ENCODE data around the gene ATL2.
"Not testable (repeated sequence)": the region's sequence is repeated elsewhere in the genome, so short reads cannot be mapped to it uniquely, and the experiment has no call there.

The ATL2 gene

DNA sequence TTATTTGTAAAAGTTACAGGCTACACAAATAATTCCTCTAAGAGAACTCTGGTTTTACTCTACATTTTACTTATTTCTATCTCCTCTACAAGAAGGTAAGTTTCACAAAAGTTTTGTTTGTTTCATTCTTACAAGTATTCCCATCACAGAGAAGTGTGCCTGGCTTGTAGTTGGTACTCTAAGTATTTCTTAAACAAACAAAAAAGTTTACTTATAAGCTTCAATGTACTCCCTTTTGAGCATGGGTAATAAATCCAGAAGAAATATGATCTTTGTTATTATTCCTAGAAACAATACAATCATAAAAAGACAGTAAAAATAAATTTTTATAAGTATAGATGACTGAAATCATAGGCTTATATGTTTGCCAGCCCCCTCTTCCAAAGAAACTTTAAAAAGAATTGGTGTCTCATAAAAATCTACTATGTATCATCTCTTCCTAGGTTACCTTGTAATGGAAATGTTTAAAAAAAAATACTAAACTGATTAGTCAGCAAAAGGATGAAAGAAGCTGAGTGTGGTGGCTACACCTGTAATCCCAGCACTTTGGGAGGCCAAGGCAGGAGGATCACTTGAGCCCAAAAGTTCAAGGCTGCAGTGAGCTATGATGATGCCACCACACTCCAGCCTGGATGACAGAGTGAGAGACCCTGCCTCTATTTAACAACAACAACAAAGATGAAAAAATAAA is 54.7 kb downstream of the ATL2 start:
- DNase-seq: no peak

DNA sequence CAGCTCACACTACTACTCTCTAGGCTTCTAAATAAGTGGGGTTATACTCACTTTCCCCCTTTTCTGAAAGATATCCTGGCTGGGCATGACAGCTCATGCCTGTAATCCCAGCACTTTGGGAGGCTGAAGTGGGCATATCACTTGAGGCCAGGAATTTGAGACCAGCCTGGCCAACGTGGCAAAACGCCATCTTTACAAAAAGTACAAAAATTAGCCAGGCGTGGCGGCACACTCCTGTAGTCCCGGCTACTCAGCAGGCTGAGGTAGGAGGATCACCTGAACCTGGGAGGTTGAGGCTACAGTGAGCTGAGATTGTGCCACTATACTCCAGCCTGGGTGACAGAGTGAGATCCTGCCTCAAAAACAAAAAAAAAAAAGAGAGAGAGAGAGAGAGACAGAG is 57.8 kb downstream of the ATL2 start:
- DNase-seq: not testable (repeated sequence)

DNA sequence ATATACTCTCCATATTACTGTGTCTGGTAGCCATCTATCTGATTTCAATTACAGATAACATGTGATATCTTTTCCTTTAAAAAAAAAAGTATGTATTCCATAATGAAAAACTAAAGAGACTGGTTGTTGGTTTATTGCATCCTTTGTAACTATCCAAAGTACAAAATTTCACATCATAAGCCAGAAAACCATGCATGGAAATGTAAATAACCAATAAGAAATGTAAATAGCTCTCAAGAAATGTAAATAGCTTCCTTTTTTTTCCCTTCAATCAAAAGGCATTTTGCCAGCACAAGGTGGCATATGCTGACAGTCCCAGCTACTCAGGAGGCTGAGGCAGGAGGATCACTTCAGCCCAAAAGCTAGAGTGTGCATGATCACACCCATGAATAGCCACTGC is 59.3 kb downstream of the ATL2 start:
- no peak for DNase-seq

DNA sequence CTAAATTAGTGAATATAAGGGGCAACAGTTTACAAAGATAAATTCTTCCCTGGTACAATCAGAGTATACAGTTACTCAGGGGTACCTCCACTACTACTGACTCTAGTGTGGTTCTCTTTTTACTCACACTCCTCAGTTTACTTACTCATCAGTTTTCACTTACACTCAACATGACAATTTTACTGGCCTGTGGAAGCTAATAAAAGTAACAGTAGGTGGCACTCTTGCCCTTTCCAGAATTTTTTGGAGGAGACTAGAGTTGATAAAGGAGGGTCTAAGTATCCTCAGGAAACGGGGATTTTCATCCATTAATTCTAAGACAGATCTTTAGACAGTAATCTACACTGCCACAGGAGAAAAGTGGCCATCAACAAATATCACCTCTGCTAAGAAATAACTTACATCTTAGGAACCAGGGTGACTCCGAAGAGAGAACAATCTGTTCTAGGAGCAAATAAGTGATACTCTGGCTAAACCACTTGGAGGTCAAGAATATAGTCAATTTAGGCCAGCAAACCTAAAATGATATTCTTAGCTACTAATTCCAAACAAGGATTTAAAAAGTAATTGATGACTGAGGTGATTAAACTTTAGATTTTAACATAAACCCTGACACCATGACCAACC is 61.3 kb downstream of the ATL2 start:
- DNase-seq: no peak

DNA sequence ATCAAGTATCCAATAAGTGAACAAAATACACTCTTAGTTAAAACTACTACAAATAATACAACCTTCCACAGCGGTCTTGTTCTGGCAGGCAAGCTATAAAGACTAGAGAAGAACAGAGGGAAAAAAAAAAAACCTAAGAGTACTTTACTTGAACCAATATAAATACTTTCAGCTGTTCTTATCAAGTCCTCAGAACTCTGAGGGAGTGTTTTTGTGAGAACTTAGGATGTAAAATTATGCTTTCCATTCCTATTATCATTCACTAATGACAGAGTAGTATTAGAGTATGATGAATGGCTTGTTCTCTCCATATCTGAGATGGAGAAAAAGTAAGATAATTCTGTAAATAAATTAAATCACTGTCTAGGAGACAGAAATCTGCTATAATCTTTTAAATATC is 68.3 kb downstream of the ATL2 start:
- no peak for DNase-seq

DNA sequence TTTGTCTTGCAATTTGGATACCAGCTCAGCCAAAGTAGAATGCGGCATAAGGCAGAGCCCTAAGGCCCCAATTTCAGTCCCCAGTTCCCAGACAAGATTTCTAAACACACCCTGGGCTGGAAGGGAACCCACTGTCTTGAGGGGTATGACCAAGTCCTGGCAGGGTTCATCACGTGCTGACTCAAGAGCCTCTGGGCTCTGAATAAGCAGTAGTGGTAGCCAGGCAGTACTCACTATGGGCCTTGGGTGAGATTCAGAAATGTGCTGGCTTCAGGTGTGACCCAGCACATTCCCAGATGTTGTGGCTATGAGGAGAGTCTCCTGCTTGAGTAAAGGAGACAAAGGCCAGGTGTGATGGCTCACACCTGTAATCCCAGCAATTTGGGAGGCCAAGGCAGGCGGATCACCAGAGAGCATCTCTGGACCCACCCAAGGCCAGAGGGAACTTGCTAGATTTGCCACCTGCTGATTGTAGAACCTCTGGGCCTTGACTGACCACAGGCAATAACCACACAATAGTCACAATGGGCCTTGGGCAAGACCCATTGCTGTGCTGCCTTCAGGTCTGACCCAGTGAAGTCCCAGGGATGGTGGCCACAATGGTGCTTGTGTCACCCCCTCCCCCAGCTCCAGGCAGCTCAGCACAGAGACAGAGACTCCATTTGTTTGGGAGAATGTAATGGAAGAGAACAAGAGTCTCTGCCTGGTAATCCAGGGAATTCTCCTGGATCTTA is 74.9 kb downstream of the ATL2 start:
- DNase-seq: no peak

DNA sequence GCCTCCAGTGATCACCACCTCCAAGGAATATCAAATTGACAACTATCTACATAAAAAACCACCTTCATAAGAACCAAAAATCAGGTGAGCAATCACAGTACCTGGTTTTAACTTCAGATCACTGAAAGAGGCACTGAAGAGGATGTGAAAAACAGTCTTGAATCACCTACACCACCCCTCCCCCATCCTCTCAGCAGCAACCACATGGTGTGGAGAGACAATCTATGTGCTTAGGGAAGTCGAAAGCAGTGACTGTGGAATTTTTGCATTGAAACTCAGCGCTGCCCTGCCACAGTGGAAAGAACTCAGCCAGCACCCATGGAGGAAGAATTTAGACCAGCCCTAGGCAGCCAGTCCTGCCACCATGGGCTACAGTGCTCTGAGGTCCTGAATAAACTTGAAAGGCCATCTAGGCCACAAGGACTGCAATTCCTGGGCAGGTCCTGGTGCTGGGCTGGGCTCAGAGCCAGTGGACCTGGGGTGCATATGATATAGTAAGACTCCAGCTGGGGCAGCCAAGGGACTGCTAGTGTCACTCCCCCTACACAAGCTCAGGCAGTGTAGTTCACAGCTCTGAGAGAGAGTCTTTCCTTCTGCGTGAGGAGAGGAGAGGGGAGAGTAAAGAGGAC is 75.6 kb downstream of the ATL2 start:
- no peak for DNase-seq

DNA sequence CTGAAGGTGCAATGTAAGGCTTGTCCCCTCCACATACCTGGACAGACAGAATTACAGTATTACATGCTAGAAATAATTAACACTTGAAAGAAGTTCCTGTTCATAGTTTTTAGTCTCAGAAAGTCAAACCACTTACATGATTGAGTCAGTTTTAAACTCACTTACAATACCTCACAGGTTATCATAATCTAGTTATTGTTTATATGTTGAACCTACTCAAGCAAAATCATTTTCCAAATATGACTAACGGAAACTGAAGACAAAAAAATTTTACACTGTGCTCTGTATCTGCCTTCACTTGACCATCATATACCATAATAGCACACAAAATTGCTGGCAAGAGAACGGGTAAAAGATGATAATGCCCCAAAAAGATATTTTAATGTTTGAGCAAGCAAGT is 78.5 kb downstream of the ATL2 start:
- DNase-seq: no peak

DNA sequence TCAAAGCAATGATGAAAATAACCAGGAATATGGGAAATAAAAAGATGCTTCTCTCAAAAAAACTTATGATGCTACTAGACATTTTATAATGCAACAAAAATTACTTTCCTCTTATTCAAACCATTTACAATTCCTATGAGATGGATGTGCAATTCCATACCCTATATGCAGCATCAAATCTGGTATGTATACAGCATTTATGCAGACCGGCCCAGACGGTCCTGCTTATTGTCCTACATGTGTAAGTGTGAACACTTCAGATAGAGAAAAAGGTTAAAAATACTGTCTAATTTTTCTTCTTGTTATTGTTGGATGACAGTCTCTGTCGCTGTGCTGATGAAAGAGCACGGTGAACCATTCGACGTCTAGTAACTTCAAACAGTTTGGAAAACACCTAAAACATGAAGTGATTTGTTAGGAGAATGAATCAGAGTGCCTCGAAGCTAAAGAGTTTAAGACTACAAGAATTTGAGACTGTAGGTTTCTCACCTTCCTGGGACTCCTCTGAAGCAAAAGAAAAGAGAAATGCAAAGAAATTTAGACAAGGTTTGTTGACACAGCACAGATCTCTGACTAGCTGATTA is 80.8 kb downstream of the ATL2 start:
- no peak for DNase-seq

DNA sequence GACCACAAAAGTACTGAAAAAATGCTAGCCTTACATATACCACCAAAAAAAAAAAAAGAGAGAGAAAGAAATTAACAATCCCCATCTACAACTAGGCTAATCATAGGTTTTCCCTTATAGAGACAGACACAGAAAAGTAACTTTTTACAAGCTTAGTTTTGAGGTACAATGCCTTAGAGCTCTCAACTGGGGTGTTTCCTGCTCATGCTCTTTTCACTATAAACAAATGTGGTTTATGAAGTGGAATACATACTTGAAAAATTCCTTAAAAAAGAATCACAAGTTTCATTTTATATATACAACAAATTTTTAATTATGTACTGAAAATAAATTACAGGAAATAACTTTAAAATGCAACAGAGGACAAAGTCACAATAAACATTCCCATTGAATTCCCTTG is 82.5 kb downstream of the ATL2 start:
- DNase-seq: no peak

DNA sequence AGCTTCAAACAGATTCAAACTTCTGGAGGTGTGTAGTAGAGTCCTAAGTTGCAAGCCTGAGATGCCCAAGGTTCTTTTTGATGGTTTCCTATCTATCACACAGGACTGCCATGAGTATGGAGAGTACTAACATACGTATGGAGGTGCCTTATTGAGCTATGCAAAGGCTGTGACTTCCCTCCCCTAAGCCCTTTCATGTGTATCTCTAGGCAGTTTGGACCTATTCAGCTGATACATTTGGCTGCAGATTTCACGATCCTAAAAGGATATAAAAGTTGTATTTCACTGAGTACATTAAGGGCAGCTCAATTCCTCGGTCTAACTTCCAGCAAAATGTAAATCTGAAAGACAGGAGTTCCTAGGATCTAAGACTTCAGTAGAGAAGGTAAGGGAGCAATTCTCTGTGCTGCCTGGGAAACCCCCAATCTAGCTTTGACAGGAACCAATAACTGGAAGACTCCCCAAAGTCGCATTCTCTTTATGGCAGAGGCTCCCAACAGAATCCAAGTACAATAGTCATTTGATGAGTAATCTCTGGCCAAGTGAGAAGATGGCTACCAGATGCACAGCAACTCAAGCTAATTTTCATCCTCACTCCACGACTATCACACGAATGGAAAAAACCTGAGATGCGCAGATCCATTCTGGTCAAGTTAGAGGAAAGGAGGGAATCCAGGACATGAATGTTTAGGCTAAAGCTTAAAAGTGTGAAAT is 83.8 kb downstream of the ATL2 start:
- no peak for DNase-seq

DNA sequence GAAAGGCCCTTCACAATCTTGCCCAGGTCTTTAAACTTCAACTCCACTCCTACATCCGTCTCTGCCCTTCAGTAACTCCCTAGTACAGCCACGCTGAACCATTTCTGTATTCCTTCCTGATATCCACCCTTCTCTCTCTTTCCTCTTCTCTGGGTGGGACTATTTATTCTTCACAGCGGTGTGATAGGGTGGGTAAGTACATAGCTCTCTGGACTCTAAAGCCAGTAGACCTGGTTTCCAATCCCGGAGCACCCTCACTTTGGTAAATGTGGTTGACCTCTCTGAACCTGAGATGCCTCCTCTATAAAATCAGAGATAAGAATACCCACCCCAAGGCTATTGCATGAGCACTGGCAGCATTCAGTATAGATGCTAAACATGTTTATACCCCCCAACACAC is 86.7 kb downstream of the ATL2 start:
- DNase-seq: no peak

DNA sequence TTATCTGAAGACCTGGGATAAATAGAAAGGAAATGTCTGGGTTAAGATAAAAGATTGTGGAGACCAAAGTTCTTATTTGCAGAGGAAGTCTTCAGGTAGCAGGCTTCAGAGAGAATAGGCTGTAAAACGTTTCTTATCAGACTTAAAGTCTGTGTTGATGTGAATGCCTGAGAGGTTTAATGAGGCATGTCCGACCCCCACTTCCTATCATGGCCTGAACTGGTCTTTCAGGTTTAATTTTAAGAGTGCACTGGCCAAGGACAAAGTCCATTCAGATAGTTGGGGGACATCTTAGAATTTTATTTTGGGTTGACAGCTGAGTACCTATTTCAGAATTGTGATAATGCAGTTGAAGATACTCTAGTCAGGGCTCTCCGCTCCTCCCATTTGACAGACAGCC is 92.1 kb downstream of the ATL2 start:
- no peak for DNase-seq

DNA sequence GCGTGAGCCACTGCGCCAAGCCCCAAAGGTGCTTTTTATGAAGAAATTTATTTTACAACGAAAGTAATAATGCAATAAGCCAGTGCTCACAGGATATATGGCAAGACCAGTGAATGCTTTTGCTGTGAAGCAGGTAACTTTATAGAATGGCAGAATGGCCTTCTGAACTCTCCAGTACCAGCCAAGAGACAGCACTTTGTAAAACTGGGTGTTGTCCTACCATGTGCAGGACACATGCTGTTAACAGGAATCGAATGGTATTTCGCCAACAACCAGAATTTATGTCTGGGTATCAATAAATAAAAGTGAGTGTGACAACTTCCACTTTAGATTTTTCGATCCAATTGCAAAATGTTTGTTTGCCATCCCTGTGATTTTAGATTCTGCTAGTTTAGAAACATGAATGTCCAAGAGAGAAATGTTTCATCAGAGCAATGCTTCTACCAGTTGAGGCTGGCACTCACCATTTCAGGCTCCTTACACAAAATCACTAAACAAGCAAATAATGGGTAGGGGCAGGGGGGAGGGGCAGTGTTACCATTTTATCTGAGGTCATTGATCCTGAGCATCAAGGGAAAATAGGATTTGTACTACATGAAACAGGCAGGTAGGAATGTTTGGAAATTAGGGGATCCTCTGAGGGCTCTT is 95.9 kb downstream of the ATL2 start:
- no peak for DNase-seq

DNA sequence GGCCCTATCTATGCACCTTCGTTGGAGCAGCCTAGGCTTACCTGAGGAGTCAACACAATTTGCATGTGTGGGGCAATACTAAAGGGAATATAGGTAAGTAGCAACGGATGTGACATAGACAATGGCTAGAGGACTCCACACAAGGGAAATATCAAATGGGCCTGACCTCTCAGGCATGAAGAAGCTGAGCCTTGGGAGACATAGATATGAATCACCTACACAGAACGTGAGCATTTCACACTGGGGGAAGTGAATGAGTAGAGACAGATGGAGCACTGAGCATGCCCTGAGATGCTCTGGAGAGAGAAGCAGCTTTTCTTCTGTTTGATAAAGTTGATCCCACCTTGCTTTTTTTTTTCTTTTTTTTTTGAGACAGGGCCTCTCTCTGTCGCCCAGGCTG is 97.9 kb downstream of the ATL2 start:
- DNase-seq: no peak

DNA sequence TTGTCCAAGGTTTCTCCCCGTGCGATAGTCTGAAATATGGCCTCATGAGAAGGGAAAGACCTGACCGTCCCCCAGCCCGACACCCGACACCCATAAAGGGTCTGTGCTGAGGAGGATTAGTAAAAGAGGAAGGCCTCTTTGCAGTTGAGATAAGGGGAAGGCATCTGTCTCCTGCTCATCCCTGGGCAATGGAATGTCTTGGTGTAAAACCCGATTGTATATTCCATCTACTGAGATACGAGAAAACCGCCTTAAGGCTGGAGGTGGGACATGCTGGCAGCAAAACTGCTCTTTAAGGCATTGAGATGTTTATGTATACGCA is 99.0 kb downstream of the ATL2 start:
- DNase-seq: not testable (repeated sequence)

DNA sequence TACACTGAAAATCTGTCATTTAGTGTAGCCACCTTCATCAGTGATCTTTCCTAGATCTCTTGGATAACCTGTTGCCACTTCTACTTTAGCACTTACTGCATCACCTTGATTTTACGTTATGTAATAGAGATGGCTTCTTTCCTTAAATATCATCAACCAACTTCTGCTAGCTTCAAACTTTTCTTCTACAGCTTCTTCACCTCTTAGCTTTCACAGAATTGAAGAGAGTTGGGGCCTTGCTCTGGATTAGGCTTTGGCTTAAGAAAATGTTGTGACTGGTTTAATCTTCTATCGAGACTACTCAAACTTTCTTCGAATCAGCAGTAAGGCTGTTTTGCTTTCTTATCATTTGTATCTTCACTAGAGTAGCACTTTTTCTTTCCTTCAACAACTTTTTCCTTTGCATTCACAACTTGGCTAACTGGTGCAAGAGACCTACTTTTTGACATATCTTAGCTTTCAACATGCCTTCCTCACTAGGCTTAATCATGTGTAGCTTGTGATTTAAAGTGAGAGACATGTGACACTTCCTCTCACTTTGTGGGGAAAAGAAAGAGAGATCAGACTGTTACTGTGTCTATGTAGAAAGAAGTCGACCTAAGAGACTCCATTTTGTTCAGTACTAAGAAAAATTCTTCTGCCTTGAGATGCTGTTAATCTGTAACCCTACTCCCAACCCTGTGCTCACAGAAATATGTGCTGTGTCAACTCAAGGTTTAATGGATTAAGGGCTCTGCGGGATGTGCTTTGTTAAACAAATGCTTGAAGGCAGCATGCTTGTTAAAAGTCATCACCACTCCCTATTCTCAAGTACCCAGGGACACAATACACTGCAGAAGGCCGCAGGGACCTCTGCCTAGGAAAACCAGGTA is 99.6 kb downstream of the ATL2 start:
- DNase-seq: no peak

DNA sequence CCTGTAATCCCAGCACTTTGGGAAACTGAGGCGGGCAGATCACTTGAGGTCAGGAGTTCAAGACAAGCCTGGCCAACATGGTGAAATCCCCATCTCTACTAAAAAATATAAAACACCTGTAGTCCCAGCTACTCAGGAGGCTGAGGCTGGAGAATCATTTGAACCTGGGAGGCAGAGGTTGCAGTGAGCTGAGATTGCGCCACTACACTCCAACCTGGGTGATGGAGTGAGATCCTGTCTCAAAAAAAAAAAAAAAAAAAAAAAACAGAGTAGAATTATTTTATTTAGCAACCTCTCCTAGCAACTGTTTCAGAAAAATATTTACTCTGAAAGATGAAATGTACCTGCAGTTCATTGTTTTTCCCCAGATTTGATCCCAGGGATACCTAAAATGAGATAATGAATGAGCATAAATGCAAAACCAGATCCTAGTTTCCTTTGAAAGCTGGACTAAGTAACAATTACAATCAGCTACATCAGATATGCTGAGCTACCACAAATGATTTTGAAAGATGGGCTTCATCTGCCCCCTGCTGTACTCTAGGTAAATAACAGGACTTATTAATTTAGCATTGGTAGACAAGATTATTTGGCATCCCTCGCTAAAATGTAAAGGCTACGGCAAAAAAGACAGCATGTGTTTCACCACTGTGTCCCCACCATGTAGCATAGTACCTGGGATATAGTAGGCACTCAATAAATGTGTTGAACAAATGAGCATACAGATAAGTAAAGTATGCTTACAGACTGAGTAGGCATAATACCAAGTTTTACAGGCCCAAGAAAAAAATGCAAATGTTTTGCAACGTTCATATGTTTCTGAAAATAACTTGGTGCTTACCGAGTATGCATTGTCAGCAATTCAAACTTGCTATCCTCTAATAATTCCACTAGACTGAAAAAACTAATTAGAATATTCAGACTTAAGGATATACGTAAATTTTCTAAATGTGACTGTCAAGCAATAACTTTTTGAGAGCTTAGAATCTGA is 102.5 kb downstream of the ATL2 start:
- DNase-seq: no peak

DNA sequence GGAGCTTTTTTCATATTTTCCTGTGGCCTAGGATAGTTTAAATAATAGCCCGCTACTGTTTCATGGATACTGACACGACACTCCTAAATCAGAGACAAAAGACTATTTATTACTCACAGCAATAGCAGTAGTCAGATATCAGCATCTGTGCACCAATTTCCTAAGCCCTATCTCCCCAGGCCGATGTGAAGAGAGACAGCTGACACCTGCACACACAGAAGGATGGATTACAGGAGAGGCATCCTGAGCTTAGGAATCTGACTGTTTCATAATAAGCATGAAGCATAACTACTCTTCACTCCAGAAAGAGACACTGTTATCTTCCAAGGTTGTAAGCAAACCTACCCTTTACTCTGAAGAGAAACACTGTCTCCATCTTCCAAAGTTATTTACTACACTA is 105.4 kb downstream of the ATL2 start:
- DNase-seq: no peak

DNA sequence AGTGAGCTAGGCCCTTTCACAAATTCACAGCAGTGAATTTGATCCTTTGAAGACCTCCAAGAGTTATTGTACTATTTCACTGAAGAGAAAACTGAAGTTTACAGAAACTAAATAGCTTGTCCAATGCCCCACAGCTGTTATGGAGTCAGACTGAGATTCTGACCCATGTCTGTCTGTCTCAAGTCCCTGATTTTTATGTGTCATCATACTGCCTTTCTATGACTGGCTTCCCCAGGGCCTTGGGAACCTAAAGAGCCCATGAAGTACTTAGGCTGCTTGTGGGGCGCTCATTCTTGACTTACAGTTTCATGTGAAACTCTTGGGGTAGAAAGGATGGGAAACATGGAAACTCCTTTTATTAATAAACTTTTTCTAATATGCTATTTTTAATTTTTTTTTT is 107.7 kb downstream of the ATL2 start:
- no peak for DNase-seq
